Stimulated activated CD8-positive, alpha-beta memory T cell treated with anti-CD3 and anti-CD28 coated beads, Interleukin-4, amount 100 ng/mL, for 24 hours (primary cell): ENCODE results near the gene ANKMY1.

Source experiments
- DNase-seq: peaks from one replicate; pipeline ENCODE4 v3.0.0-alpha.2; 2020; ENCODE audit warnings: low read depth

ANKMY1 gene

DNA sequence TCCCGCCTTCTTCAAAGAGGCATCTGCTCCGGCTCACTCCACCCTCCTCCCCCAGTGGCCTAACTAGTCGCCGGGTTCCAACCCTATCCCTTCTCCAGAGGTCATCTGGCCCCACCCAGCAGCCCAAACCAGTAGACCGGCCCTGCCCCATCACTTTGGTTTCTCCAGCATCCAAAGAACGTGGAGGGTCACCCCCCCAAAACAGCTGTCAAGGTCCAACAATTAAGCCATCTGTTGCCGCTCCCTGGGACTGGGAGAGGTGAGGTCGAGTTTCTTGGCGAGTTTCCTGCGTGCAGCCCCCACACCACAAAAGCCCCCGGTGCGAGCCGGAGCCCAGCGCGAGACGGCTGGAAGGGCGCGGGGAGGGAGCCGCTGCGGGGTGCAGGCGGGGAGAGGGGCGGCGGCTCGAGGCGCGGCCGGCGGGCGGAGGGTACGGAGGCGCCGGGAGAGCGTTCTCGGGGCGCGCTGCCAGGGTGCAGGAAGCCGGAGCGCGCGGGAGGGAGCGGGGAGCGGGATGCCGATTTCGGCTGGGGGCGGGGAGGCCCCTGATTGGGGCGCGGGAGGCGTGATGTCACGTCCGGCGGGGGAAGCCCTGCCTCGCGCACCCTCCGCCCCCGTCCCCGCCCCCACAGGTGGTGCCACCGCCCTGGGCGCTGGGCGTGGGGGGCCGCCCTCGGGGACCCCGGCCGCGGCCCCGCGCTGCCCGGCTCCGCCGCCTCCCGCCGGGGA, 122.9 kb downstream of the ANKMY1 start:
- peak; percentile 80 for DNase-seq

DNA sequence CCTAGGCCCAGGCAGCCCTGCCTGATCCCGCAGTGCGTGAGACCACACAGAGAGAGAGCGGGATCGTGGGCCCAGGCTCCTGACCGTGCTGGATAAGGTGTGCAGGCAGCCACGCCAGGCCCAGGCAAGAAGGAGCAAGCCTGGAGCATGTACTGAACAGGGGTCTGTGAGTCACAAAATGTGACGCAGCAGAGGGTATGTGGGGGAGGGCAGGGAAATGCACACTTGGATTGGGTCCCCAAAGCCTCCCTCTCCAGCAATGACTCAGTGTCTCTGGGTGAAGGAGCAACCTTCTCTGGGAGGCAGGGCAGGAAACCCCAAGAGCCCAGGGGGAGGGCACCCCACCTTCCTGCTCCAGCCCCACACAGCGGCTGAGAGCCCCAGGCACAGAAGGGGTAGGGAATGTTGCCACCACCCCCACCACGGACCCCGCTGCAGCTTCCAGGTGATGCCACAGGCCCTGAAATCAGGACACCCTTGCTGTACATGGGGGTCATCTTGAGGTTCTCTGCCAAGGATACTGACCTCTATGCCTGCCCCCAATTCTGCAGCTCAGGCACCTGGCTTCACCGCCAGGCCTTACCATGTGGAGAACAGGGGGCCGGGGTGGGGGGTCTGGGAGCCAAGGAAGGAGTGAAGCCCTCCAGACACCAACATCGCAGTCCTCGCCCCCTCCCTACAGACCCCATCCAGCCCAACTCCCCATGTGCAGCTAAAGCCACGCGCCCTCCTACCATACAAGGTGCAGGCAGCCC, 123.6 kb downstream of the ANKMY1 start:
- no peak for DNase-seq

DNA sequence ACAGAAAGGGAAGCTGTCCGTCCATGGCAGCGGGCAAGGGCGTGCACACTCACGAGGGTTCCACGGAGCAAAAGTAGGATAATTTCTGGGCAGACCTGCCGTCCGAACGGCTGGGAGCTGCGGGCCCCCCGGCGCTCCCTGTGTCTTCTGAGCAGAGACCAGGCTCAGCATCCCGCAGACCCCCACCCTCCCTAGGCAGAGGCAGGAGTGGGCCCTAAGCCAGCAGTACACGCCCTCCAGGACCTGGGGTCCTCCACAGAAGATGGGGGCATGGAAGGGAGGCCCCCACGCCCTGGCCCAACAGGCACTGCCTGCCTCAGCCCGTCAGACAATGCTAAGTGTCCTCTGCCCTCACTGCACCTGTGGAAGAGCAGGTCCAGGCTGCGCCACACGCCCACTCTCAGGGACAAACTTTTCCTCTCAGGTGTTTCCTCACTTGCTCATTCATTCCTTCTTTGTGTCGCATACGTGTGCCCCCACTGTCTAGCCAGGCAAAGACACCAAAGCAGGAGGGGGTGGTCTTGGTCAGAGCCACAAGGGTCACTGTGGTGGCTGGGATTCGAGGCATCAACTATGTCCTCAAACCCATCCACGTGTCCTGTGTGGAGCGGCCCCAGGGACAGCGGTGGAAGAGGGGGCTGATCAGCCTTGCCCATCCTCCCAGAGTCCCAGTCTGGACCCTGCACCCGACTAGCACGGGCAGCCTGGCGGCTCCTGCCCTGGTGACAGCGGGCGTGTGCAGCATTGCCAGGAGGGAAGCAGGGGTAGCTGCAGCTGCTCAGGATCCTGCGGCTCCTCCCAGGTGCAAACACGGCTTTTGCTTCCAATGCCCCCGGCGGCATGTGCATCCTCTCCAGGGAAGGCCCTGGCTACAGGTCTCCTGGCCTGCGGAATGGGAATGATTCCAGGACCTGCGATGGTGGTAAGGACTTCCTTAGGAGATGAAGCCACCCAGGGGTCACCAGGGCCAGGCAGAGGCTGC, 124.7 kb downstream of the ANKMY1 start:
- no peak for DNase-seq

- no peak for DNase-seq
These were observed 125.4 kb downstream of the ANKMY1 start for GRCh38 chr2:240432430-240432819.

GRCh38 chr2:240431661-240432424, 125.9 kb downstream of the ANKMY1 start:
- DNase-seq = no peak

GRCh38 chr2:240431271-240431660, 126.5 kb downstream of the ANKMY1 start:
- no peak for DNase-seq

- no peak for DNase-seq
These were observed 127.2 kb downstream of the ANKMY1 start for GRCh38 chr2:240430595-240430994.

- no peak for DNase-seq
These were observed 127.8 kb downstream of the ANKMY1 start for GRCh38 chr2:240429872-240430491.
